ENCODE measurements around the gene ILF2.
"Not testable (repeated sequence)": the region's sequence is repeated elsewhere in the genome, so short reads cannot be mapped to it uniquely, and the experiment has no call there.

The ILF2 gene

GRCh38 chr1:153670859-153671627 lies at the start of gene ILF2:
TSS of gene ILF2 (minus strand) at chr1:153670993. CDS start at chr1:153670922, 71 bp downstream.
- DNase-seq (ENCODE audit: low spot score) = peak; percentile 97

GRCh38 chr1:153717330-153717729 lies 46.5 kb upstream of the ILF2 start:
- no peak for DNase-seq (ENCODE audit: low spot score)

GRCh38 chr1:153716211-153716610 lies 45.4 kb upstream of the ILF2 start:
- not testable (repeated sequence) for DNase-seq (ENCODE audit: low spot score)

GRCh38 chr1:153711026-153711425 lies 40.2 kb upstream of the ILF2 start:
- DNase-seq (ENCODE audit: low spot score) = no peak

- DNase-seq (ENCODE audit: low spot score) = no peak
These were observed 34.7 kb upstream of the ILF2 start for GRCh38 chr1:153705484-153705883.

- DNase-seq (ENCODE audit: low spot score) = no peak
These were observed 29.0 kb upstream of the ILF2 start for GRCh38 chr1:153699768-153700167.

- DNase-seq (ENCODE audit: low spot score) = peak; percentile 77
These were observed 28.3 kb upstream of the ILF2 start for GRCh38 chr1:153698923-153699714.

- no peak for DNase-seq (ENCODE audit: low spot score)
These were observed 27.5 kb upstream of the ILF2 start for GRCh38 chr1:153698020-153698922.

GRCh38 chr1:153697191-153698019 lies 26.6 kb upstream of the ILF2 start:
- DNase-seq (ENCODE audit: low spot score) = peak; percentile 35

- DNase-seq (ENCODE audit: low spot score) = no peak
These were observed 25.9 kb upstream of the ILF2 start for GRCh38 chr1:153696741-153697140.

- DNase-seq (ENCODE audit: low spot score) = no peak
These were observed 22.7 kb upstream of the ILF2 start for GRCh38 chr1:153693466-153693865.

GRCh38 chr1:153688736-153689328 lies 18.0 kb upstream of the ILF2 start:
- no peak for DNase-seq (ENCODE audit: low spot score)

GRCh38 chr1:153688276-153688675 lies 17.5 kb upstream of the ILF2 start:
- DNase-seq (ENCODE audit: low spot score) = no peak

GRCh38 chr1:153687346-153688125 lies 16.7 kb upstream of the ILF2 start:
- no peak for DNase-seq (ENCODE audit: low spot score)

GRCh38 chr1:153685544-153686340 lies 14.9 kb upstream of the ILF2 start:
- DNase-seq (ENCODE audit: low spot score) = peak; percentile 7

GRCh38 chr1:153684892-153685291 lies 14.1 kb upstream of the ILF2 start:
- no peak for DNase-seq (ENCODE audit: low spot score)

GRCh38 chr1:153683854-153684253 lies 13.1 kb upstream of the ILF2 start:
- peak; percentile 64 for DNase-seq (ENCODE audit: low spot score)

- DNase-seq (ENCODE audit: low spot score) = no peak
These were observed 11.9 kb upstream of the ILF2 start for GRCh38 chr1:153682730-153683129.

GRCh38 chr1:153680120-153680403 lies 9.3 kb upstream of the ILF2 start:
- DNase-seq (ENCODE audit: low spot score) = no peak

All from AG20443 (cell line).